Neural progenitor cell (in vitro differentiated cells): ENCODE data around the gene IPCEF1.

Source experiments
- CTCF ChIP-seq: fragments of 200-600 bp; sonication (generic); IDR thresholded peaks from 2 replicates; pipeline ENCODE4 v1.5.1; 2017; ENCODE audit warnings: antibody characterized with exemption, mild to moderate bottlenecking
- EZH2 ChIP-seq: fragments of 200-600 bp; sonication (generic); IDR thresholded peaks from 2 replicates; pipeline ENCODE4 v1.6.1; 2017; ENCODE audit warnings: antibody characterized with exemption, mild to moderate bottlenecking, moderate library complexity
- EZH2phosphoT487 ChIP-seq: fragments of 200-600 bp; sonication (generic); IDR thresholded peaks from 2 replicates; pipeline ENCODE4 v1.6.1; 2017; ENCODE audit warnings: antibody characterized with exemption

GRCh38 chr6:154379585-154379984 lies 23.0 kb upstream of the IPCEF1 start:
- TF ChIP-seq CTCF (no peak), EZH2phosphoT487 (no peak), EZH2 (no peak)
